Mucosa of descending colon (tissue), 3 donors: ENCODE data around the gene WDR74. TPM values are rescaled to one million over a fixed set of nuclear protein-coding genes. Genes with fewer than 3 reads are reported as not detected.

ENCODE experiments used
- ATAC-seq: fragments of 200-7000 bp; cut with Tn5 transposase; one replicate; pipeline ENCODE4 v1.9.1; 2020; ENCODE audit warnings: mild to moderate bottlenecking, moderate library complexity
- DNase-seq, 3 donors: peaks; one replicate each; pipeline ENCODE4 v3.0.0-alpha.2; 2020
- H3K36me3 ChIP-seq: fragments of 200-600 bp; one replicate; pipeline ENCODE4 v1.8.0; 2021; ENCODE audit warnings: low read depth, mild to moderate bottlenecking
- H3K4me1 ChIP-seq: fragments of 200-600 bp; one replicate; pipeline ENCODE4 v1.8.0; 2021; ENCODE audit warnings: low read depth, mild to moderate bottlenecking
- H3K4me3 ChIP-seq: fragments of 200-600 bp; one replicate; pipeline ENCODE4 v1.8.0; 2021; ENCODE audit warnings: mild to moderate bottlenecking
- H3K9me3 ChIP-seq: fragments of 200-600 bp; one replicate; pipeline ENCODE4 v1.8.0; 2021; ENCODE audit warnings: mild to moderate bottlenecking
- intact Hi-C, 2 donors: fragments of 100-400 bp; cut with DNase I in 1 of 2; cut with micrococcal nuclease in 1 of 2; formaldehyde crosslinking; loops; one replicate each; pipeline versions ENCODE4 v1.11.0 to v1.11.1; 2022; cut with DNase I, micrococcal nuclease
- total RNA-seq, 3 donors: library from RNA; stranded (reverse); fragmentation: NEBNext Ultra II Directional in 2 of 3; extraction: Animal tissue kit (Norgen Biotek cat#: 25700) in 2 of 3; gene quantifications; one replicate each; pipeline versions ENCODE4 v1.2.1 to v1.2.4, GENCODE V29; 2021 to 2023
- TF ChIP-seq, protein P1 (sequence below): fragments of 200-600 bp; IDR thresholded peaks from one replicate; pipeline ENCODE4 v1.8.0; 2022; ENCODE audit warnings: antibody characterized with exemption, mild to moderate bottlenecking
- donor health status: DM: no; HTN: no; CAD: no; lungs with moderate emphysema.
- donor health status: DM: no; HTN: no; CAD: no.
- donor health status: DM: no; HTN: yes; CAD: no.

Gene WDR74
- total RNA-seq, 3 donors from 2014 or later: 35.0 to 42.4 (median 38.8) TPM

DNA sequence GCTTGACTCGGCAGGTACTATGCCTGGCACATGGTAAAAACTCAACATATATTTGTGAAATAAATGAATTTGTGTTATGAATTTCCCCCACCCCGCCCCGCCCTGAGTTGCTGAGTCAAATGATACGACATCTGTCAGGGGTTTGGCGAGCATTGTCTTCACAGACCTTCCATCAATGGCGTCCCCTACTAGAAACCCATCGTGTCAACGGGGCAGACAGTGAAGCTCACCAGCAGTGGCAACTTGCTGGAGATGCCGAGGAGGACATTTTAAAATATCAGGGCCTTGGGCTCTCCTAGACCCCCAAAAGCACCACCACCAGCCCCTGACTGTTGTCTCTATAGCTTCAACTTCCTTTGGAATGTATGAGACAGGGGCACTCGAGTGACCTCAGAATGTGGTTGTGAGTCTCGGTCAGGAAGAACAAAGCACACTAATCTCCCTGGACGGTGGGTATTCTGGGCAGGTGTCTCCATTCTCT lies 33.4 kb downstream of the WDR74 start:
- DNase-seq: no peak
- Histone ChIP-seq H3K4me3 (peak overlapping the region; percentile 60), H3K36me3 (no peaks in the 10 kb centered on the region), H3K4me1 (peaks cover 19% of the 10 kb centered on the region), H3K9me3 (no peaks in the 10 kb centered on the region)
- TF ChIP-seq, protein P1, sequence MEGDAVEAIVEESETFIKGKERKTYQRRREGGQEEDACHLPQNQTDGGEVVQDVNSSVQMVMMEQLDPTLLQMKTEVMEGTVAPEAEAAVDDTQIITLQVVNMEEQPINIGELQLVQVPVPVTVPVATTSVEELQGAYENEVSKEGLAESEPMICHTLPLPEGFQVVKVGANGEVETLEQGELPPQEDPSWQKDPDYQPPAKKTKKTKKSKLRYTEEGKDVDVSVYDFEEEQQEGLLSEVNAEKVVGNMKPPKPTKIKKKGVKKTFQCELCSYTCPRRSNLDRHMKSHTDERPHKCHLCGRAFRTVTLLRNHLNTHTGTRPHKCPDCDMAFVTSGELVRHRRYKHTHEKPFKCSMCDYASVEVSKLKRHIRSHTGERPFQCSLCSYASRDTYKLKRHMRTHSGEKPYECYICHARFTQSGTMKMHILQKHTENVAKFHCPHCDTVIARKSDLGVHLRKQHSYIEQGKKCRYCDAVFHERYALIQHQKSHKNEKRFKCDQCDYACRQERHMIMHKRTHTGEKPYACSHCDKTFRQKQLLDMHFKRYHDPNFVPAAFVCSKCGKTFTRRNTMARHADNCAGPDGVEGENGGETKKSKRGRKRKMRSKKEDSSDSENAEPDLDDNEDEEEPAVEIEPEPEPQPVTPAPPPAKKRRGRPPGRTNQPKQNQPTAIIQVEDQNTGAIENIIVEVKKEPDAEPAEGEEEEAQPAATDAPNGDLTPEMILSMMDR: no peak
- no peak for ATAC-seq
- intact Hi-C loops: no loop called here

DNA sequence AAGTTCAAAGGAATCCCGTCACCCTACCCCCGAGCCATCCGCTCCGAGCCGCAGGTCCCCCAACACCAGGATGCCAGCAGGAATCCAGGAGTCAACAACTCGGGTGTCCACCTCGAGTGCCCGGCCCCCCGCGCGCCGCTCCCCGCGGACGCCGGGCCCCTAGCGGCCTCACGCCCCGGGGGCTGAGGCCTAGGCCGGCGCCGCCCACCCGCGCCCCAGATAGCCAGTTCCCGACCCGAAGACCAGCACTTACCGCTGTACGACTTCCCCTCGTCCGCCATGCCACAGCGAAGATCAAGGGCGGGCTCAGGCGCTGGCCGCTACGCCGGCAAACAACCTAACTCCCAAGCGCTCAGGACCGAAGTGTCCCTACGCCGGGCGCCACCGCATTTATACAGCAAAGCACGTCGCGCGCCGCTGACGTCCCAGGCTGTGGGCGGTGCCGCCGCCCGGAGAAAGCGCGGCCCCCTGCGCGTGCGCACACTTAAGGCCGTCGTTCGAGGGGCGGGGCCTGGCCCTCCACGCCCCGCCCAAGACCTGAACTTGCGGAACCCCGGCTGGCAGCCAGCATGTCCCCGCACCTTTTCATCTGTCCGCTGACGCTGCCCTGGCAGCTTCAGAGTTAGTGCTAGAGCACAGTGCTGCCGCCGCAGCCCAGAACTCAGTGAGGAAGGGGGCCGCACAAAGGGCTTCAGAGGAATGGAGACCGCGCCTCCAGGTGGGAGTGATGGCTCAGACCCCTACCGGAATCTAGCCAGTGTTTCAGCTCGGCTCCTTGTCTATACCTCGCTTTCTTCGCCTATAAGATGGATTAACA lies 34.1 kb downstream of the WDR74 start, which contains the start of gene NXF1:
Gene NXF1 (minus strand): TSS at position 365 of the 817 bp plus-strand sequence. CDS start 84 bp downstream, at position 281.
- H3K9me3 ChIP-seq: no peaks in the 10 kb centered on the region
- DNase-seq (peak; percentile 95 to 98 (median 96)), ATAC-seq (peak; percentile 98)
- H3K4me1 ChIP-seq: peaks cover 19% of the 10 kb centered on the region
- no peaks in the 10 kb centered on the region for H3K36me3 ChIP-seq
- H3K4me3 ChIP-seq: peak within 1 kb of the TSS; percentile 60
- intact Hi-C loops: no loop called here
- TF ChIP-seq, protein P1: no peak

- Histone ChIP-seq H3K9me3 (no peaks in the 10 kb centered on the region), H3K4me3 (peak overlapping the region; percentile 60), H3K36me3 (no peaks in the 10 kb centered on the region), H3K4me1 (peaks cover 19% of the 10 kb centered on the region)
- ATAC-seq (peak; percentile 42), DNase-seq (peak in 1 of 3 donors; percentile 35)
- TF ChIP-seq, protein P1: no peak
- intact Hi-C loops: no loop called here
These were observed 34.9 kb downstream of the WDR74 start for GRCh38 chr11:62804310-62805075.

GRCh38 chr11:62801071-62801470 lies 38.3 kb downstream of the WDR74 start:
- TF ChIP-seq, protein P1: no peak
- ATAC-seq (no peak), DNase-seq (no peak)
- intact Hi-C loops: no loop called here
- no peaks in the 10 kb centered on the region for H3K9me3 ChIP-seq
- no peak overlapping the region for H3K4me3 ChIP-seq
- peaks cover 14% of the 10 kb centered on the region for H3K4me1 ChIP-seq
- no peaks in the 10 kb centered on the region for H3K36me3 ChIP-seq

GRCh38 chr11:62799486-62799885 lies 39.9 kb downstream of the WDR74 start:
- intact Hi-C loops: no loop called here
- no peak for ATAC-seq

More at GRCh38 chr11:62799486-62799885, 39.9 kb downstream of the WDR74 start:
- Histone ChIP-seq H3K4me3 (no peak overlapping the region), H3K4me1 (peaks cover 10% of the 10 kb centered on the region), H3K36me3 (no peaks in the 10 kb centered on the region), H3K9me3 (no peaks in the 10 kb centered on the region)
- TF ChIP-seq, protein P1: no peak
- peak in 1 of 3 donors; percentile 27 for DNase-seq
